ENCODE results near the gene MBD3. TPM values are rescaled to one million over a fixed set of nuclear protein-coding genes. Genes with fewer than 3 reads are reported as not detected.
"Not testable (repeated sequence)": the region's sequence is repeated elsewhere in the genome, so short reads cannot be mapped to it uniquely, and the experiment has no call there.

The MBD3 gene
- total RNA-seq, 4 donors from 2014 or later: 71.1 to 100 (median 78.3) TPM

DNA sequence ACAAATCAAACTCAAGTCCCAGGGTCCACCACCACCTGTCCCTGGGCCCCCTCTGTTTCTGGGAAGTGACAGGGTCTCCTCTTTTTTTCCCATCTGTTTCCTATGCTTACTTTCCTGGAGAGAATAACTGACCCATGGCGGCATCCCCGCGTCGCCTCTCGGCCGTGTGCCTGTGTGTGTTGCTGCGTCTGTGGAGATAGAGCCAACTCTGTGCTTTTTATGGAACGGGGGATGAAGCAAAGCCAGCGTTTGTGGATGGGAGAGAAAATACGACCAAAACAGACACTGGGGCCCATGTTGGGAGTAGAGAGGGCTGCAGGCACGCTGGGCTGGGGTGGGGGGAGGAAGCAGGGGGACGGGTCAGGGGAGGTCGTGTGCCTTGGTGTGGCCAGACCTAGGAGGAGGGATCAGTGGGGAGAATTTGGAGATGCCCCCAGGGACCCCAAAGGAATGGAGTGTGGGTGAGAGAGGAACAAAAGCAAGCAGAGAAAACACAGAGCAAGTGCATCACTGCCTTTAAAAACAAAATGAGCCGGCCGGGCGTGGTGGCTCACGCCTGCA lies 52.2 kb downstream of the MBD3 start:
- DNase-seq (ENCODE audit: low spot score) (no peak), ATAC-seq (ENCODE audit: low FRiP score) (no peak)
- TF ChIP-seq, protein P1, sequence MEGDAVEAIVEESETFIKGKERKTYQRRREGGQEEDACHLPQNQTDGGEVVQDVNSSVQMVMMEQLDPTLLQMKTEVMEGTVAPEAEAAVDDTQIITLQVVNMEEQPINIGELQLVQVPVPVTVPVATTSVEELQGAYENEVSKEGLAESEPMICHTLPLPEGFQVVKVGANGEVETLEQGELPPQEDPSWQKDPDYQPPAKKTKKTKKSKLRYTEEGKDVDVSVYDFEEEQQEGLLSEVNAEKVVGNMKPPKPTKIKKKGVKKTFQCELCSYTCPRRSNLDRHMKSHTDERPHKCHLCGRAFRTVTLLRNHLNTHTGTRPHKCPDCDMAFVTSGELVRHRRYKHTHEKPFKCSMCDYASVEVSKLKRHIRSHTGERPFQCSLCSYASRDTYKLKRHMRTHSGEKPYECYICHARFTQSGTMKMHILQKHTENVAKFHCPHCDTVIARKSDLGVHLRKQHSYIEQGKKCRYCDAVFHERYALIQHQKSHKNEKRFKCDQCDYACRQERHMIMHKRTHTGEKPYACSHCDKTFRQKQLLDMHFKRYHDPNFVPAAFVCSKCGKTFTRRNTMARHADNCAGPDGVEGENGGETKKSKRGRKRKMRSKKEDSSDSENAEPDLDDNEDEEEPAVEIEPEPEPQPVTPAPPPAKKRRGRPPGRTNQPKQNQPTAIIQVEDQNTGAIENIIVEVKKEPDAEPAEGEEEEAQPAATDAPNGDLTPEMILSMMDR (IDR thresholded peaks at IDR 0.05): no peak

- ATAC-seq (ENCODE audit: low FRiP score); DNase-seq (ENCODE audit: low spot score): not testable (repeated sequence)
Measured at GRCh38 chr19:1539749-1540148, 52.9 kb downstream of the MBD3 start.

- no peak for ATAC-seq (ENCODE audit: low FRiP score)
- TF ChIP-seq, protein P1 (IDR thresholded peaks at IDR 0.05): no peak
- no peak for DNase-seq (ENCODE audit: low spot score)
Measured at GRCh38 chr19:1538978-1539377, 53.7 kb downstream of the MBD3 start.

- not testable (repeated sequence) for ATAC-seq (ENCODE audit: low FRiP score); DNase-seq (ENCODE audit: low spot score)
Measured at GRCh38 chr19:1535699-1536098, 57.0 kb downstream of the MBD3 start.

- ATAC-seq (ENCODE audit: low FRiP score) (no peak), DNase-seq (ENCODE audit: low spot score) (no peak)
- TF ChIP-seq, protein P1 (IDR thresholded peaks at IDR 0.05): no peak
Measured at GRCh38 chr19:1534972-1535371, 57.7 kb downstream of the MBD3 start.

- DNase-seq (ENCODE audit: low spot score) (no peak), ATAC-seq (ENCODE audit: low FRiP score) (no peak)
- TF ChIP-seq, protein P1 (IDR thresholded peaks at IDR 0.05): no peak
Measured at GRCh38 chr19:1533510-1534150, 59.0 kb downstream of the MBD3 start.

GRCh38 chr19:1532003-1532402 lies 60.7 kb downstream of the MBD3 start:
- TF ChIP-seq, protein P1 (IDR thresholded peaks at IDR 0.05): no peak

DNA sequence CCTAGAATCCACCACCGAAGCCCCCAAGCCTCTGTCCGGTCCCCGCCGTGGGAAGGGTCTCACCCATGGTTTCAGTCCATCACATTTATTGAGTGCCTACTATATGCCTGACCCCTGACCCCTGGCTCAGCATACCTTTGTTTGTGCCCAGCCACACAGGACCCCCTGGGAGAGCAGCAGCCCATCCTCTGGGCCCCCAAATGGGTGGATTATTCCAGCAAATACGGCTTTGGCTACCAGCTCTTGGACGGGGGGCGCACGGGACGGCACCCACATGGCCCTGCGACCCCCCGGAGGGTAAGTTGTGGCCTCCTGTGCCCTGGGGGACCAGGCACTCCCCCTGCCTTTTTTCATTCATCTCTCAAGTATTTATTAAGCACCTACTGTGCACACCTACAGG lies 61.1 kb downstream of the MBD3 start:
- ATAC-seq (ENCODE audit: low FRiP score): no peak
- DNase-seq (ENCODE audit: low spot score): no peak
- TF ChIP-seq, protein P1 (IDR thresholded peaks at IDR 0.05): no peak

More at GRCh38 chr19:1532003-1532402, 60.7 kb downstream of the MBD3 start:
- DNase-seq (ENCODE audit: low spot score) (no peak), ATAC-seq (ENCODE audit: low FRiP score) (no peak)

DNA sequence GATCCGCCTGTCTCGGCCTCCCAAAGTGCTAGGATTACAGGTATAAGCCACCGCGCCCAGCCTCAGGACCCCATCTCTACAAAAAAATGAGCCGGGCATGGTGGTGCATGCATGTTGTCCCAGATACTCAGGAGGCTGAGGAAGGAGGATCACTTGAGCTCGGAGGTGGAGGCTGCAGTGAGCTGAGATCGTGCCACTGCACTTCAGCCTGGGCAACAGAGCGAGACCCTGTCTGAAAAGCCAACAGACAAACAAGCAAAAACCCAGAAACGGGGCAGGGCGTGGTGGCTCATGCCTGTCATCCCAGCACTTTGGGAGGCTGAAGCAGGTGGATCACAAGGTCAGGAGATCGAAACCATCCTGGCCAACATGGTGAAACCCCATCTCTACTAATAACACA lies 61.8 kb downstream of the MBD3 start:
- not testable (repeated sequence) for DNase-seq (ENCODE audit: low spot score); ATAC-seq (ENCODE audit: low FRiP score)

All from omental fat pad (tissue), 4 donors.